ENCODE data around the gene YBX2. TPM values are rescaled to one million over a fixed set of nuclear protein-coding genes. Genes with fewer than 3 reads are reported as not detected.
A peak's percentile ranks its signal among the peaks of the same experiment; 100 is the strongest.

The YBX2 gene
- total RNA-seq, 4 donors from 2014 or later: 0.17 to 8.0 (median 2.4) TPM

- no peak for TF ChIP-seq CTCF (IDR thresholded peaks at IDR 0.05)
- no peak for TF ChIP-seq POLR2A (IDR thresholded peaks at IDR 0.05)
- DNase-seq (ENCODE audit: low spot score in 2 of 2): no peak
- intact Hi-C loops (cut with DNase I; ENCODE audit: low total_unique reads): no loop called here
- 71 to 79% methylated on average over 7 of the region's 7 CpGs for WGBS, 2 donors
- no peak overlapping the region for H3K4me3 ChIP-seq (ENCODE audit: low read depth, poor library complexity, severe bottlenecking)
Observed at GRCh38 chr17:7312432-7313087, 18.1 kb upstream of the YBX2 start.

- intact Hi-C loops (cut with DNase I; ENCODE audit: low total_unique reads): no loop called here
- TF ChIP-seq POLR2A (IDR thresholded peaks at IDR 0.05) (no peak), CTCF (IDR thresholded peaks at IDR 0.05) (no peak)
- no peak for DNase-seq (ENCODE audit: low spot score in 2 of 2)
- 74 to 81% methylated on average over 7 of the region's 7 CpGs for WGBS, 2 donors
- H3K4me3 ChIP-seq (ENCODE audit: low read depth, poor library complexity, severe bottlenecking): no peak overlapping the region
Observed at GRCh38 chr17:7311110-7311705, 16.8 kb upstream of the YBX2 start.

GRCh38 chr17:7309628-7310027 lies 15.2 kb upstream of the YBX2 start:
- TF ChIP-seq CTCF (IDR thresholded peaks at IDR 0.05) (no peak), POLR2A (IDR thresholded peaks at IDR 0.05) (no peak)
- no peak for DNase-seq (ENCODE audit: low spot score in 2 of 2)
- 81 to 86% methylated on average over 12 of the region's 12 CpGs for WGBS, 2 donors
- H3K4me3 ChIP-seq (ENCODE audit: low read depth, poor library complexity, severe bottlenecking): no peak overlapping the region
- intact Hi-C loops (cut with DNase I; ENCODE audit: low total_unique reads): no loop called here

- peak overlapping the region; percentile 85 for H3K4me3 ChIP-seq (ENCODE audit: low read depth, poor library complexity, severe bottlenecking)
- WGBS, 2 donors: 0 to 1% methylated on average over 14 of the region's 14 CpGs
- DNase-seq (ENCODE audit: low spot score in 2 of 2): peak; percentile 88 to 96
- TF ChIP-seq CTCF (IDR thresholded peaks at IDR 0.05) (no peak), POLR2A (IDR thresholded peaks at IDR 0.05) (no peak)
- intact Hi-C loops (cut with DNase I; ENCODE audit: low total_unique reads): no loop called here
Observed at GRCh38 chr17:7308625-7309433, 14.4 kb upstream of the YBX2 start.

- intact Hi-C loops (cut with DNase I; ENCODE audit: low total_unique reads): no loop called here
- peak overlapping the region; percentile 85 for H3K4me3 ChIP-seq (ENCODE audit: low read depth, poor library complexity, severe bottlenecking)
- no peak for TF ChIP-seq CTCF (IDR thresholded peaks at IDR 0.05)
- peak in 1 of 2 donors; percentile 41 for TF ChIP-seq POLR2A (IDR thresholded peaks at IDR 0.05)
- WGBS, 2 donors: 0 to 1% methylated on average over 57 to 72 of the region's 104 CpGs
- peak in 1 of 2 donors; percentile 48 for DNase-seq (ENCODE audit: low spot score in 2 of 2)
Observed at GRCh38 chr17:7307686-7308624, 13.5 kb upstream of the YBX2 start.
